Measurements from ENCODE around the gene P2RX2. TPM values are rescaled to one million over a fixed set of nuclear protein-coding genes. Genes with fewer than 3 reads are reported as not detected.

P2RX2 gene
- polyA plus RNA-seq, 3 donors from 2014 or later, result not detected

GRCh38 chr12:132611620-132612019 is 7.0 kb upstream of the P2RX2 start:
- H3K27me3 Mint-ChIP-seq (ENCODE audit: low read depth in 3 of 3), result peaks cover 16 to 40% (median 24%) of the 10 kb centered on the region in 3 donors

GRCh38 chr12:132614029-132614428 is 4.5 kb upstream of the P2RX2 start:
- H3K27me3 Mint-ChIP-seq (ENCODE audit: low read depth in 3 of 3), result peaks cover 16 to 51% (median 26%) of the 10 kb centered on the region in 3 donors
- peaks cover 11% of the 10 kb centered on the region in 2 donors for H3K4me1 Mint-ChIP-seq
- H3K9me3 Mint-ChIP-seq, result peaks cover 0 to 3% (median 0%) of the 10 kb centered on the region in 6 donors
- peaks cover 2 to 6% (median 4%) of the 10 kb centered on the region in 3 donors for H3K36me3 Mint-ChIP-seq
- no peak overlapping the region for H3K27ac Mint-ChIP-seq
- no peak overlapping the region for H3K4me3 Mint-ChIP-seq
- DNase-seq, result no peak

More at GRCh38 chr12:132611620-132612019, 7.0 kb upstream of the P2RX2 start:
- no peak overlapping the region for H3K27ac Mint-ChIP-seq
- peaks cover 0 to 4% (median 2%) of the 10 kb centered on the region in 3 donors for H3K36me3 Mint-ChIP-seq
- H3K4me1 Mint-ChIP-seq, result peaks cover 5 to 7% of the 10 kb centered on the region in 2 donors
- DNase-seq, result no peak
- peaks cover 0 to 1% (median 0%) of the 10 kb centered on the region in 6 donors for H3K9me3 Mint-ChIP-seq
- H3K4me3 Mint-ChIP-seq, result no peak overlapping the region

- peak; percentile 66 to 74 (median 73) for DNase-seq
- peaks cover 0 to 3% (median 0%) of the 10 kb centered on the region in 6 donors for H3K9me3 Mint-ChIP-seq
- peaks cover 11% of the 10 kb centered on the region in 2 donors for H3K4me1 Mint-ChIP-seq
- peak overlapping the region in 1 of 6 donors; percentile 44 for H3K27ac Mint-ChIP-seq
- H3K4me3 Mint-ChIP-seq, result no peak overlapping the region
- H3K36me3 Mint-ChIP-seq, result peaks cover 2 to 6% (median 4%) of the 10 kb centered on the region in 3 donors
- H3K27me3 Mint-ChIP-seq (ENCODE audit: low read depth in 3 of 3), result peaks cover 16 to 51% (median 26%) of the 10 kb centered on the region in 3 donors
Measured at GRCh38 chr12:132614861-132615578, 3.6 kb upstream of the P2RX2 start.

- Mint-ChIP-seq H3K9me3 (peaks cover 0 to 3% (median 0%) of the 10 kb centered on the region in 6 donors), H3K36me3 (peaks cover 2 to 6% (median 4%) of the 10 kb centered on the region in 3 donors), H3K4me3 (no peak overlapping the region), H3K27me3 (ENCODE audit: low read depth in 3 of 3) (peaks cover 12 to 45% (median 25%) of the 10 kb centered on the region in 3 donors), H3K27ac (peak overlapping the region in 1 of 6 donors; percentile 35), H3K4me1 (peaks cover 7 to 11% of the 10 kb centered on the region in 2 donors)
- DNase-seq, result no peak
Measured at GRCh38 chr12:132615579-132616038, 3.0 kb upstream of the P2RX2 start.

GRCh38 chr12:132617135-132617701 is 1.4 kb upstream of the P2RX2 start:
- no peak overlapping the region for H3K27ac Mint-ChIP-seq
- peaks cover 9 to 36% (median 22%) of the 10 kb centered on the region in 3 donors for H3K27me3 Mint-ChIP-seq (ENCODE audit: low read depth in 3 of 3)
- peaks cover 7 to 11% of the 10 kb centered on the region in 2 donors for H3K4me1 Mint-ChIP-seq
- H3K9me3 Mint-ChIP-seq, result peaks cover 0 to 3% (median 0%) of the 10 kb centered on the region in 6 donors
- H3K4me3 Mint-ChIP-seq, result peak overlapping the region in 1 of 5 donors; percentile 40
- peaks cover 2 to 6% (median 4%) of the 10 kb centered on the region in 3 donors for H3K36me3 Mint-ChIP-seq
- no peak for DNase-seq

GRCh38 chr12:132617822-132618682 is 524 bp upstream of the P2RX2 start:
- Mint-ChIP-seq H3K36me3 (peaks cover 2 to 6% (median 4%) of the 10 kb centered on the region in 3 donors), H3K4me1 (peaks cover 7 to 11% of the 10 kb centered on the region in 2 donors), H3K4me3 (peak overlapping the region in 3 of 5 donors; percentile 14 to 70 (median 39)), H3K27me3 (ENCODE audit: low read depth in 3 of 3) (peaks cover 9 to 33% (median 20%) of the 10 kb centered on the region in 3 donors), H3K27ac (peak overlapping the region in 1 of 6 donors; percentile 73), H3K9me3 (peaks cover 0 to 3% (median 0%) of the 10 kb centered on the region in 6 donors)
- no peak for DNase-seq

GRCh38 chr12:132619071-132619385 is 452 bp downstream of the P2RX2 start:
- H3K4me1 Mint-ChIP-seq, result peaks cover 7 to 11% of the 10 kb centered on the region in 2 donors
- no peak for DNase-seq
- H3K27me3 Mint-ChIP-seq (ENCODE audit: low read depth in 3 of 3), result peaks cover 9 to 33% (median 20%) of the 10 kb centered on the region in 3 donors
- peaks cover 2 to 7% (median 6%) of the 10 kb centered on the region in 3 donors for H3K36me3 Mint-ChIP-seq
- no peak overlapping the region for H3K27ac Mint-ChIP-seq
- H3K4me3 Mint-ChIP-seq, result no peak overlapping the region
- peaks cover 0 to 3% (median 0%) of the 10 kb centered on the region in 6 donors for H3K9me3 Mint-ChIP-seq

- Mint-ChIP-seq H3K27ac (no peak overlapping the region), H3K4me1 (peaks cover 7 to 11% of the 10 kb centered on the region in 2 donors), H3K27me3 (ENCODE audit: low read depth in 3 of 3) (peaks cover 9 to 32% (median 20%) of the 10 kb centered on the region in 3 donors), H3K4me3 (no peak overlapping the region), H3K36me3 (peaks cover 2 to 7% (median 6%) of the 10 kb centered on the region in 3 donors), H3K9me3 (peaks cover 0 to 3% (median 0%) of the 10 kb centered on the region in 6 donors)
- DNase-seq, result no peak
Measured at GRCh38 chr12:132619386-132620112, 973 bp downstream of the P2RX2 start.

GRCh38 chr12:132620113-132620898 is 1.7 kb downstream of the P2RX2 start:
- Mint-ChIP-seq H3K4me3 (no peak overlapping the region), H3K27ac (no peak overlapping the region), H3K36me3 (peaks cover 3 to 6% (median 4%) of the 10 kb centered on the region in 3 donors), H3K4me1 (peaks cover 4 to 6% of the 10 kb centered on the region in 2 donors), H3K27me3 (ENCODE audit: low read depth in 3 of 3) (peaks cover 9 to 25% (median 15%) of the 10 kb centered on the region in 3 donors), H3K9me3 (peaks cover 0 to 3% (median 0%) of the 10 kb centered on the region in 6 donors)
- no peak for DNase-seq

GRCh38 chr12:132620899-132621656 is 2.5 kb downstream of the P2RX2 start:
- Mint-ChIP-seq H3K27me3 (ENCODE audit: low read depth in 3 of 3) (peaks cover 6 to 18% (median 10%) of the 10 kb centered on the region in 3 donors), H3K4me1 (peaks cover 4 to 6% of the 10 kb centered on the region in 2 donors), H3K36me3 (peaks cover 4 to 6% (median 4%) of the 10 kb centered on the region in 3 donors), H3K4me3 (no peak overlapping the region), H3K9me3 (peaks cover 0 to 3% (median 0%) of the 10 kb centered on the region in 6 donors), H3K27ac (no peak overlapping the region)
- DNase-seq, result no peak

- peaks cover 4 to 6% (median 4%) of the 10 kb centered on the region in 3 donors for H3K36me3 Mint-ChIP-seq
- H3K4me3 Mint-ChIP-seq, result no peak overlapping the region
- H3K27ac Mint-ChIP-seq, result no peak overlapping the region
- H3K27me3 Mint-ChIP-seq (ENCODE audit: low read depth in 3 of 3), result peaks cover 6 to 12% (median 10%) of the 10 kb centered on the region in 3 donors
- DNase-seq, result no peak
- peaks cover 0 to 2% (median 0%) of the 10 kb centered on the region in 6 donors for H3K9me3 Mint-ChIP-seq
- H3K4me1 Mint-ChIP-seq, result peaks cover 4 to 6% of the 10 kb centered on the region in 2 donors
Measured at GRCh38 chr12:132621657-132622435, 3.3 kb downstream of the P2RX2 start.
